ENCODE data around the gene PCGF5. TPM values are rescaled to one million over a fixed set of nuclear protein-coding genes. Genes with fewer than 3 reads are reported as not detected.

Gene PCGF5
- total and polyA plus RNA-seq, 2 of the 8 experiments (the other 6 are each of a cell fraction or from before 2014, with no cell fraction given) = 5.8 to 8.4 TPM

GRCh38 chr10:91196268-91197048, 24.0 kb upstream of the PCGF5 start (continued):
- no peak for TF ChIP-seq CHD7 (IDR thresholded peaks at IDR 0.05; ENCODE audit: insufficient replicate concordance, low read length)
- TF ChIP-seq MAFK (IDR thresholded peaks at IDR 0.05; ENCODE audit: low read depth, low read length) = no peak
- TF ChIP-seq NRF1 (IDR thresholded peaks at IDR 0.05; ENCODE audit: low read depth, low read length) = no peak
- TF ChIP-seq E2F6 (IDR thresholded peaks at IDR 0.05) = no peak
- no peak for TF ChIP-seq EGR1 (IDR thresholded peaks at IDR 0.05; ENCODE audit: borderline replicate concordance, low read depth, low read length)
- TF ChIP-seq SP4 (IDR thresholded peaks at IDR 0.05; ENCODE audit: low read length) = no peak
